Stimulated activated naive B cell treated with anti-CD40 and anti-IgM and Interleukin-4, amounts not matched to agents 10 μg/mL and 1 μg/mL and 100 μg/mL, for 72 hours (primary cell): Measurements from ENCODE around the gene LSM14B.
"Not testable (repeated sequence)": the region's sequence is repeated elsewhere in the genome, so short reads cannot be mapped to it uniquely, and the experiment has no call there.

Source experiments
- ATAC-seq, 2 donors: fragments of 150-1000 bp; cut with Tn5 transposase; replicated peaks; 2 replicates each; pipeline ENCODE4 v1.10.0; 2021; ENCODE audit warnings: moderate library complexity in 1 of 2
- DNase-seq: peaks from one replicate; pipeline ENCODE4 v3.0.0; 2021
- H3K27ac Mint-ChIP-seq: one replicate; pipeline ENCODE4 v1.8.0; 2022; ENCODE audit warnings: mild to moderate bottlenecking, mixed read lengths
- H3K27me3 Mint-ChIP-seq, 2 donors: one replicate each; pipeline ENCODE4 v1.8.0; 2022; ENCODE audit warnings: mixed read lengths in 2 of 2
- H3K36me3 Mint-ChIP-seq, 2 donors: one replicate each; pipeline ENCODE4 v1.8.0; 2022; ENCODE audit warnings: mixed read lengths in 2 of 2, mild to moderate bottlenecking in 1 of 2
- H3K4me1 Mint-ChIP-seq, 2 donors: one replicate each; pipeline ENCODE4 v1.8.0; 2022; ENCODE audit warnings: mixed read lengths in 2 of 2, mild to moderate bottlenecking in 1 of 2
- H3K4me3 Mint-ChIP-seq, 2 donors: one replicate each; pipeline ENCODE4 v1.8.0; 2022; ENCODE audit warnings: mild to moderate bottlenecking in 2 of 2, mixed read lengths in 2 of 2, moderate library complexity in 1 of 2
- H3K9me3 Mint-ChIP-seq, 2 donors: one replicate each; pipeline ENCODE4 v1.8.0; 2022; ENCODE audit warnings: mixed read lengths in 2 of 2, mild to moderate bottlenecking in 1 of 2

The LSM14B gene

GRCh38 chr20:62141397-62142251 is 19.3 kb downstream of the LSM14B start:
- Mint-ChIP-seq H3K4me1 (peaks cover 32 to 50% of the 10 kb centered on the region in 2 donors), H3K4me3 (peak overlapping the region; percentile 87 to 90), H3K9me3 (no peaks in the 10 kb centered on the region), H3K36me3 (peaks cover 30 to 47% of the 10 kb centered on the region in 2 donors), H3K27ac (peak overlapping the region; percentile 95), H3K27me3 (no peaks in the 10 kb centered on the region)
- ATAC-seq (no peak), DNase-seq (no peak)

GRCh38 chr20:62142252-62143080 is 20.2 kb downstream of the LSM14B start:
- peaks cover 34 to 54% of the 10 kb centered on the region in 2 donors for H3K4me1 Mint-ChIP-seq
- H3K4me3 Mint-ChIP-seq: peak overlapping the region; percentile 87 to 90
- no peaks in the 10 kb centered on the region for H3K27me3 Mint-ChIP-seq
- H3K27ac Mint-ChIP-seq: peak overlapping the region; percentile 95
- ATAC-seq (peak; percentile 31 to 37), DNase-seq (no peak)
- no peaks in the 10 kb centered on the region for H3K9me3 Mint-ChIP-seq
- H3K36me3 Mint-ChIP-seq: peaks cover 22 to 42% of the 10 kb centered on the region in 2 donors

- H3K9me3 Mint-ChIP-seq: no peaks in the 10 kb centered on the region
- ATAC-seq: peak; percentile 90 to 93
- H3K27ac Mint-ChIP-seq: peak within 1 kb of the TSS; percentile 96
- no peaks in the 10 kb centered on the region for H3K27me3 Mint-ChIP-seq
- peaks cover 14 to 36% of the 10 kb centered on the region in 2 donors for H3K36me3 Mint-ChIP-seq
- H3K4me1 Mint-ChIP-seq: peaks cover 31 to 49% of the 10 kb centered on the region in 2 donors
- peak within 1 kb of the TSS; percentile 90 for H3K4me3 Mint-ChIP-seq
- peak; percentile 79 for DNase-seq
Observed at GRCh38 chr20:62143081-62143956, 21.0 kb downstream of the LSM14B start, which contains the start of the genes PSMA7 and SS18L1. Gene PSMA7, minus strand, starts transcription at chr20:62143394. Its CDS starts 91 bp downstream, at chr20:62143303. Gene SS18L1, plus strand, starts transcription at chr20:62143769. Its CDS starts 52 bp downstream, at chr20:62143821.

GRCh38 chr20:62143957-62144825 is 21.9 kb downstream of the LSM14B start:
- Mint-ChIP-seq H3K27me3 (no peaks in the 10 kb centered on the region), H3K27ac (peak overlapping the region; percentile 81), H3K36me3 (peaks cover 13 to 31% of the 10 kb centered on the region in 2 donors), H3K4me3 (peak overlapping the region; percentile 79 to 88), H3K9me3 (no peaks in the 10 kb centered on the region), H3K4me1 (peaks cover 32 to 49% of the 10 kb centered on the region in 2 donors)
- DNase-seq: peak; percentile 37
- peak; percentile 10 to 22 for ATAC-seq

GRCh38 chr20:62145688-62146018 is 23.4 kb downstream of the LSM14B start:
- DNase-seq (no peak), ATAC-seq (no peak)
- H3K36me3 Mint-ChIP-seq: peaks cover 9 to 29% of the 10 kb centered on the region in 2 donors
- no peak overlapping the region for H3K27ac Mint-ChIP-seq
- H3K27me3 Mint-ChIP-seq: no peaks in the 10 kb centered on the region
- no peaks in the 10 kb centered on the region for H3K9me3 Mint-ChIP-seq
- peak overlapping the region; percentile 3 to 46 for H3K4me3 Mint-ChIP-seq
- peaks cover 32 to 50% of the 10 kb centered on the region in 2 donors for H3K4me1 Mint-ChIP-seq

- DNase-seq (no peak), ATAC-seq (no peak)
- H3K27ac Mint-ChIP-seq: no peak overlapping the region
- no peaks in the 10 kb centered on the region for H3K27me3 Mint-ChIP-seq
- peaks cover 30 to 45% of the 10 kb centered on the region in 2 donors for H3K4me1 Mint-ChIP-seq
- no peaks in the 10 kb centered on the region for H3K9me3 Mint-ChIP-seq
- no peak overlapping the region for H3K4me3 Mint-ChIP-seq
- peaks cover 6 to 27% of the 10 kb centered on the region in 2 donors for H3K36me3 Mint-ChIP-seq
Observed at GRCh38 chr20:62146019-62146755, 23.9 kb downstream of the LSM14B start.

- H3K4me3 Mint-ChIP-seq: no peak overlapping the region
- peaks cover 26 to 41% of the 10 kb centered on the region in 2 donors for H3K4me1 Mint-ChIP-seq
- H3K9me3 Mint-ChIP-seq: no peaks in the 10 kb centered on the region
- no peak overlapping the region for H3K27ac Mint-ChIP-seq
- H3K36me3 Mint-ChIP-seq: peaks cover 10 to 28% of the 10 kb centered on the region in 2 donors
- no peaks in the 10 kb centered on the region for H3K27me3 Mint-ChIP-seq
- ATAC-seq (no peak), DNase-seq (no peak)
Observed at GRCh38 chr20:62147125-62147524, 24.9 kb downstream of the LSM14B start.

- ATAC-seq (no peak), DNase-seq (no peak)
- Mint-ChIP-seq H3K27me3 (no peaks in the 10 kb centered on the region), H3K4me3 (no peak overlapping the region), H3K36me3 (peaks cover 14 to 32% of the 10 kb centered on the region in 2 donors), H3K9me3 (peaks cover 2 to 3% of the 10 kb centered on the region in 2 donors), H3K4me1 (peaks cover 25 to 44% of the 10 kb centered on the region in 2 donors), H3K27ac (no peak overlapping the region)
Observed at GRCh38 chr20:62147528-62147927, 25.3 kb downstream of the LSM14B start.

GRCh38 chr20:62148383-62148782 is 26.1 kb downstream of the LSM14B start:
- not testable (repeated sequence) for H3K27me3 Mint-ChIP-seq, ATAC-seq, H3K4me3 Mint-ChIP-seq, DNase-seq, H3K9me3 Mint-ChIP-seq, H3K27ac Mint-ChIP-seq
- peaks cover 22 to 41% of the 10 kb centered on the region in 2 donors for H3K36me3 Mint-ChIP-seq
- H3K4me1 Mint-ChIP-seq: peaks cover 25 to 47% of the 10 kb centered on the region in 2 donors

- no peak for DNase-seq
- H3K27ac Mint-ChIP-seq: no peak overlapping the region
- no peaks in the 10 kb centered on the region for H3K27me3 Mint-ChIP-seq
- H3K4me3 Mint-ChIP-seq: no peak overlapping the region
- H3K9me3 Mint-ChIP-seq: peaks cover 9 to 12% of the 10 kb centered on the region in 2 donors
- H3K4me1 Mint-ChIP-seq: peaks cover 25 to 47% of the 10 kb centered on the region in 2 donors
- ATAC-seq: no peak
- peaks cover 27 to 46% of the 10 kb centered on the region in 2 donors for H3K36me3 Mint-ChIP-seq
Observed at GRCh38 chr20:62148908-62149314, 26.6 kb downstream of the LSM14B start.

GRCh38 chr20:62149532-62150309 is 27.4 kb downstream of the LSM14B start:
- Mint-ChIP-seq H3K27ac (no peak overlapping the region), H3K4me1 (peaks cover 21 to 42% of the 10 kb centered on the region in 2 donors), H3K9me3 (peaks cover 9 to 12% of the 10 kb centered on the region in 2 donors), H3K36me3 (peaks cover 36 to 54% of the 10 kb centered on the region in 2 donors), H3K27me3 (no peaks in the 10 kb centered on the region), H3K4me3 (no peak overlapping the region)
- ATAC-seq: no peak
- DNase-seq: no peak

GRCh38 chr20:62150310-62150575 is 28.0 kb downstream of the LSM14B start:
- H3K36me3 Mint-ChIP-seq: peaks cover 34 to 57% of the 10 kb centered on the region in 2 donors
- H3K4me1 Mint-ChIP-seq: peaks cover 17 to 37% of the 10 kb centered on the region in 2 donors
- H3K4me3 Mint-ChIP-seq: no peak overlapping the region
- H3K27me3 Mint-ChIP-seq: no peaks in the 10 kb centered on the region
- no peak overlapping the region for H3K27ac Mint-ChIP-seq
- DNase-seq (no peak), ATAC-seq (no peak)
- peaks cover 9 to 12% of the 10 kb centered on the region in 2 donors for H3K9me3 Mint-ChIP-seq
